Measurements from ENCODE around the gene AK3. TPM values are rescaled to one million over a fixed set of nuclear protein-coding genes. Genes with fewer than 3 reads are reported as not detected.
A peak's percentile ranks its signal among the peaks of the same experiment; 100 is the strongest.
"Not testable (repeated sequence)": the region's sequence is repeated elsewhere in the genome, so short reads cannot be mapped to it uniquely, and the experiment has no call there.

The AK3 gene
- total RNA-seq = 59.0 and 67.4 TPM in 2 replicates
- long read RNA-seq, full-length matches to known transcripts = 128 of 143 reads
- long read RNA-seq, partial matches to known transcripts = 6 of 143 reads
- long read RNA-seq, other reads (novel, unspliced or antisense) = 9 of 143 reads

GRCh38 chr9:4740638-4741364 lies at the start of gene AK3:
TSS of gene AK3 (minus strand) at chr9:4741202. CDS start at chr9:4741087, 115 bp downstream.
- Mint-ChIP-seq H3K4me1 (peaks cover 31% of the 10 kb centered on the region), H3K36me3 (ENCODE audit: low read depth) (no peaks in the 10 kb centered on the region), H3K27me3 (ENCODE audit: low read depth) (no peaks in the 10 kb centered on the region), H3K4me3 (peak within 1 kb of the TSS; percentile 91), H3K27ac (ENCODE audit: unreplicated experiment) (peak within 1 kb of the TSS; percentile 93), H3K9me3 (peaks cover 3% of the 10 kb centered on the region)
- DNase-seq (ENCODE audit: low read depth, low spot score) = peak; percentile 75
- TF ChIP-seq, protein P1, sequence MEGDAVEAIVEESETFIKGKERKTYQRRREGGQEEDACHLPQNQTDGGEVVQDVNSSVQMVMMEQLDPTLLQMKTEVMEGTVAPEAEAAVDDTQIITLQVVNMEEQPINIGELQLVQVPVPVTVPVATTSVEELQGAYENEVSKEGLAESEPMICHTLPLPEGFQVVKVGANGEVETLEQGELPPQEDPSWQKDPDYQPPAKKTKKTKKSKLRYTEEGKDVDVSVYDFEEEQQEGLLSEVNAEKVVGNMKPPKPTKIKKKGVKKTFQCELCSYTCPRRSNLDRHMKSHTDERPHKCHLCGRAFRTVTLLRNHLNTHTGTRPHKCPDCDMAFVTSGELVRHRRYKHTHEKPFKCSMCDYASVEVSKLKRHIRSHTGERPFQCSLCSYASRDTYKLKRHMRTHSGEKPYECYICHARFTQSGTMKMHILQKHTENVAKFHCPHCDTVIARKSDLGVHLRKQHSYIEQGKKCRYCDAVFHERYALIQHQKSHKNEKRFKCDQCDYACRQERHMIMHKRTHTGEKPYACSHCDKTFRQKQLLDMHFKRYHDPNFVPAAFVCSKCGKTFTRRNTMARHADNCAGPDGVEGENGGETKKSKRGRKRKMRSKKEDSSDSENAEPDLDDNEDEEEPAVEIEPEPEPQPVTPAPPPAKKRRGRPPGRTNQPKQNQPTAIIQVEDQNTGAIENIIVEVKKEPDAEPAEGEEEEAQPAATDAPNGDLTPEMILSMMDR (conservative IDR thresholded peaks at IDR 0.05) = no peak

DNA sequence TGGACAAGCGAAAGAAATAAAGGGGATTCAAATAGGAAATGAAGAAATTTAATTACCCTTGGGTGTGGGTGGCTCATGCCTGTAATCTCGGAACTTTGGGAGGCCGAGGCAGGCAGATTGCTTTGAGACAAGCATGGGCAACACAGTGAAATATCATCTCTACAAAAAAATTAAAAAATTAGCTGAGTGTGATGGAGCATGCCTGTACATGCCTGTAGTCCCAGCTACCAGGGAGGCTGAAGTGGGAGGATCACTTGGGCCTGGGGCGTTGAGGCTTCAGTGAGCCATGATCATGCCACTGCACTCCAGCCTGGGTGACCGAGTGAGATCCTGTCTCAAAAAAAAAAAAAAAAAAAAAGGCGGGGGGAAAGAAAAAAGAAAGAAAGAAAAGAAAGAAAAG lies 47.7 kb upstream of the AK3 start:
- H3K36me3 Mint-ChIP-seq (ENCODE audit: low read depth) = no peaks in the 10 kb centered on the region
- peaks cover 8% of the 10 kb centered on the region for H3K4me1 Mint-ChIP-seq
- H3K4me3 Mint-ChIP-seq = no peak overlapping the region

DNA sequence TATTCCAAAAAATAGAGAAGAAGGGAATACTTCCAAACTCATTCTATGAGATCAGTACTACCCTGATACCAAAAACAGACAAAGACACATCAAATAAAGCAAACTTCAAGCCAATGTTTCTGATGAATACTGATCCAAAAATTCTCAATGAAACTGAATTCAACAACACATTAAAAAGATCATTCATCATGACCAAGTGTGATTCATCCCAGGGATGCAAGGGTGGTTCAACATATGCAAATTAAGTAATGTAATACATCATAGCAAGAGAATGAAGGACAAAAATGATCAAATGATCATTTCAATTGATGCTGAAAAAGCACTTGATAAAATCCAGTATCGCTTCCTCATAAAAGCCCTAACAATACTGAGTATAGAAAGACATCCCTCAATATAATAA lies 46.9 kb upstream of the AK3 start:
- no peak for DNase-seq (ENCODE audit: low read depth, low spot score)
- Mint-ChIP-seq H3K4me1 (peaks cover 6% of the 10 kb centered on the region), H3K27ac (ENCODE audit: unreplicated experiment) (no peak overlapping the region), H3K9me3 (no peaks in the 10 kb centered on the region), H3K4me3 (no peak overlapping the region), H3K27me3 (ENCODE audit: low read depth) (peaks cover 36% of the 10 kb centered on the region), H3K36me3 (ENCODE audit: low read depth) (no peaks in the 10 kb centered on the region)
- TF ChIP-seq, protein P1 (conservative IDR thresholded peaks at IDR 0.05) = no peak

More for the DNA sequence above, 47.7 kb upstream of the AK3 start:
- H3K27me3 Mint-ChIP-seq (ENCODE audit: low read depth) = peaks cover 34% of the 10 kb centered on the region
- TF ChIP-seq, protein P1 (conservative IDR thresholded peaks at IDR 0.05) = no peak
- H3K27ac Mint-ChIP-seq (ENCODE audit: unreplicated experiment) = no peak overlapping the region
- no peaks in the 10 kb centered on the region for H3K9me3 Mint-ChIP-seq
- DNase-seq (ENCODE audit: low read depth, low spot score) = no peak

GRCh38 chr9:4786599-4786998 lies 45.6 kb upstream of the AK3 start:
- TF ChIP-seq, protein P1 (conservative IDR thresholded peaks at IDR 0.05) = no peak
- H3K4me3 Mint-ChIP-seq = no peak overlapping the region
- peaks cover 34% of the 10 kb centered on the region for H3K27me3 Mint-ChIP-seq (ENCODE audit: low read depth)
- H3K9me3 Mint-ChIP-seq = no peaks in the 10 kb centered on the region
- H3K27ac Mint-ChIP-seq (ENCODE audit: unreplicated experiment) = no peak overlapping the region
- no peak for DNase-seq (ENCODE audit: low read depth, low spot score)
- no peaks in the 10 kb centered on the region for H3K4me1 Mint-ChIP-seq
- H3K36me3 Mint-ChIP-seq (ENCODE audit: low read depth) = no peaks in the 10 kb centered on the region

GRCh38 chr9:4784403-4784802 lies 43.4 kb upstream of the AK3 start:
- Mint-ChIP-seq H3K36me3 (ENCODE audit: low read depth) (no peaks in the 10 kb centered on the region), H3K4me1 (no peaks in the 10 kb centered on the region), H3K27me3 (ENCODE audit: low read depth) (peaks cover 21% of the 10 kb centered on the region), H3K9me3 (no peaks in the 10 kb centered on the region), H3K27ac (ENCODE audit: unreplicated experiment) (no peak overlapping the region), H3K4me3 (no peak overlapping the region)
- TF ChIP-seq, protein P1 (conservative IDR thresholded peaks at IDR 0.05) = no peak
- DNase-seq (ENCODE audit: low read depth, low spot score) = no peak

DNA sequence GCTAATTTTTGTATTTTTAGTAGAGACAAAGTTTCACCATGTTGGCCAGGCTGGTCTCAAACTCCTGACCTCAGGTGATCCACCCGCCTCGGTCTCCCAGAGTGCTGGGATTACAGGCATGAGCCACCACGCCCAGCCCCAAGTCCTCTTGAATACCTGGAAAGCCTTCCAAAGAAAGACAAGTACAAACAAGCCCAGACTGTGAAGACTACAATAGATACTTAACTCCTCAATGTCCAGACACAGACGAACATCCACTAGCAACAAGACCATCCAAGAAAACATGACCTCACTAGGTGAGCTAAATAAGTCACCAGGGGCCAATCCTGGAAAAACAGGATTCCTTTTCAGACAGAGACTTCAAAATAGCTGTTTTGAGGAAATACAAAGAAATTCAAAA lies 42.2 kb upstream of the AK3 start:
- H3K36me3 Mint-ChIP-seq (ENCODE audit: low read depth); H3K27ac Mint-ChIP-seq (ENCODE audit: unreplicated experiment); H3K9me3 Mint-ChIP-seq; DNase-seq (ENCODE audit: low read depth, low spot score); H3K4me1 Mint-ChIP-seq; H3K4me3 Mint-ChIP-seq: not testable (repeated sequence)
- peaks cover 17% of the 10 kb centered on the region for H3K27me3 Mint-ChIP-seq (ENCODE audit: low read depth)

Data from neural crest cell (in vitro differentiated cells).